Measurements from ENCODE around the gene BLM. TPM values are rescaled to one million over a fixed set of nuclear protein-coding genes. Genes with fewer than 3 reads are reported as not detected.

BLM gene
- total RNA-seq, 1 experiment from 2014 or later: 31.8 TPM

- no peaks in the 10 kb centered on the region for H3K27me3 Mint-ChIP-seq (ENCODE audit: unreplicated experiment)
- H3K4me1 Mint-ChIP-seq (ENCODE audit: low read depth, unreplicated experiment): no peaks in the 10 kb centered on the region
- no peak overlapping the region for H3K4me3 Mint-ChIP-seq (ENCODE audit: low read depth, unreplicated experiment)
- intact Hi-C loops (cut with micrococcal nuclease; ENCODE audit: unreplicated experiment): no loop called here
- CTCF ChIA-PET: interaction anchor here (0.6 kb wide), 2 partner anchors 15 to 219 kb away, joined by 3 read pairs; no protein-coding TSS in a partner anchor
- no peak overlapping the region for H3K27ac Mint-ChIP-seq (ENCODE audit: unreplicated experiment)
- no peak for TF ChIP-seq CTCF (IDR thresholded peaks at IDR 0.05; ENCODE audit: unreplicated experiment)
- no peaks in the 10 kb centered on the region for H3K36me3 Mint-ChIP-seq (ENCODE audit: insufficient read depth, unreplicated experiment)
- no peak for DNase-seq
- no TSS peak for BruUV-seq (replicated peaks)
- no peaks in the 10 kb centered on the region for H3K9me3 Mint-ChIP-seq (ENCODE audit: low read depth, unreplicated experiment)
These were observed 8.6 kb upstream of the BLM start for GRCh38 chr15:90708516-90708915.

GRCh38 chr15:90709278-90709677, 7.9 kb upstream of the BLM start:
- no TSS peak for BruUV-seq (replicated peaks)
- intact Hi-C loops (cut with micrococcal nuclease; ENCODE audit: unreplicated experiment): no loop called here
- Mint-ChIP-seq H3K4me3 (ENCODE audit: low read depth, unreplicated experiment) (no peak overlapping the region), H3K4me1 (ENCODE audit: low read depth, unreplicated experiment) (no peaks in the 10 kb centered on the region), H3K9me3 (ENCODE audit: low read depth, unreplicated experiment) (no peaks in the 10 kb centered on the region), H3K36me3 (ENCODE audit: insufficient read depth, unreplicated experiment) (no peaks in the 10 kb centered on the region), H3K27me3 (ENCODE audit: unreplicated experiment) (no peaks in the 10 kb centered on the region), H3K27ac (ENCODE audit: unreplicated experiment) (no peak overlapping the region)
- CTCF ChIA-PET: no interaction called here
- TF ChIP-seq CTCF (IDR thresholded peaks at IDR 0.05; ENCODE audit: unreplicated experiment): no peak
- no peak for DNase-seq

DNA sequence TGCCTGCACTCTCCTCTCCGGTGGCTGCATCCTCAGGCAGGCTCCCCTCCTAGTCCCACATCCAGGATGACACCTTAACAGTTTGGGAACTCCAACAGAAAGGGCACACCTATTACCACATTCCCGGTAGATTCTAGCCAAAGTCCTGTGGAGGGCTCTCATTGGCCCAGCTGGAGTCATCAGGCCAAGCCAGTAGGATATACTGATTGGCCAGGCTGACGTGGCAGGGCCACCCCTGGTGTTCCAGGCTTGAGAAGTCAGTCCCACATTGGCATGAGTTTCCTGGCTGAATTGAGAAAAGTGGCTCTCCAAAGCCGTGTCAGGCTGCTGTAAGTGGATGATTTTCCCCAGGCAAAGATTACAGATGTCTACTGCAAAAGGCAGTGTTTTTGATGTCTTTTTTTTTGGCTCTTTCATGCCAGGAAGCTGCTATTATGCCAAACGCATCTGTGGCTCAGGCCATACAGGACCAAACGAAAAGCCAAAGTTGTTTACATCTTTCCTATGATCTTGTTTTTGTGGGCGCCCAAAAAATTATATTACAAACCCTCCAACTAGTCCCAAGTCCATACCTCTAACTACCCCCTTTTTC, 6.6 kb upstream of the BLM start:
- TF ChIP-seq CTCF (IDR thresholded peaks at IDR 0.05; ENCODE audit: unreplicated experiment): no peak
- no peaks in the 10 kb centered on the region for H3K36me3 Mint-ChIP-seq (ENCODE audit: insufficient read depth, unreplicated experiment)
- H3K27me3 Mint-ChIP-seq (ENCODE audit: unreplicated experiment): no peaks in the 10 kb centered on the region
- DNase-seq: no peak
- no peaks in the 10 kb centered on the region for H3K4me1 Mint-ChIP-seq (ENCODE audit: low read depth, unreplicated experiment)
- CTCF ChIA-PET: no interaction called here
- H3K9me3 Mint-ChIP-seq (ENCODE audit: low read depth, unreplicated experiment): no peaks in the 10 kb centered on the region
- H3K4me3 Mint-ChIP-seq (ENCODE audit: low read depth, unreplicated experiment): no peak overlapping the region
- no TSS peak for BruUV-seq (replicated peaks)
- no peak overlapping the region for H3K27ac Mint-ChIP-seq (ENCODE audit: unreplicated experiment)
- intact Hi-C loops (cut with micrococcal nuclease; ENCODE audit: unreplicated experiment): no loop called here

DNA sequence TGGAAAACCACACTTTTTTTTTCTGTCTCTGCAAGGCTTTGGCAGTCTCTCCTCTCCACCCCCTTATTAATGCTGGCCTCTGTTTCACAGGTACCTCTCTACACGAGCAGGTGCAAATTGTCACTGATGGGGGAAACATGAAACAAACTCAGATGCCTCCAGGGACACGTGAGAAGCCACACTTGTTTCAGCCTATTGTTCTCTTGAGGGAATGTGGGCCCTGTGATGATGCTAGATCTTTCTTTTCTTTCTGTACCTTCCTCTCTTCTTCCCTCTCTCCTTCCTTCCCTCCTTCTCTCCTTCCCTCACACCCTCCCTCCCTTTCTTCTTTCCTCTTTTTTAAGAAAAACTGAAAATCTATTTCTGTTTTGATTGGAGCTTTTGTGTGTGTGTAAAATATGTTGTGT, 5.7 kb upstream of the BLM start:
- intact Hi-C loops (cut with micrococcal nuclease; ENCODE audit: unreplicated experiment): no loop called here
- Mint-ChIP-seq H3K9me3 (ENCODE audit: low read depth, unreplicated experiment) (no peaks in the 10 kb centered on the region), H3K4me1 (ENCODE audit: low read depth, unreplicated experiment) (peaks cover 6% of the 10 kb centered on the region), H3K27ac (ENCODE audit: unreplicated experiment) (no peak overlapping the region), H3K36me3 (ENCODE audit: insufficient read depth, unreplicated experiment) (peaks cover 7% of the 10 kb centered on the region), H3K4me3 (ENCODE audit: low read depth, unreplicated experiment) (no peak overlapping the region), H3K27me3 (ENCODE audit: unreplicated experiment) (no peaks in the 10 kb centered on the region)
- CTCF ChIA-PET: no interaction called here
- no peak for DNase-seq
- TF ChIP-seq CTCF (IDR thresholded peaks at IDR 0.05; ENCODE audit: unreplicated experiment): no peak
- BruUV-seq (replicated peaks): no TSS peak

Measured in Calu3 (cell line).